Upper lobe of left lung (tissue), 4 donors: ENCODE data around the gene IRAG1.
A peak's percentile ranks its signal among the peaks of the same experiment; 100 is the strongest.

Source experiments
- CTCF ChIP-seq, 6 experiments: fragments of 450-650 bp in 4 of 6; fragments of 200-600 bp in 2 of 6; sonication (generic) in 2 of 6; IDR thresholded peaks; one replicate each; pipeline ENCODE4 v1.5.1; 2016 to 2019; ENCODE audit warnings: antibody characterized with exemption in 6 of 6
- EP300 ChIP-seq, 4 donors: sonication (generic); formaldehyde crosslinking; IDR thresholded peaks; one replicate each; pipeline ENCODE4 v1.5.1; 2017; ENCODE audit warnings: antibody characterized with exemption in 4 of 4, control low read depth in 2 of 4
- POLR2A ChIP-seq, 4 donors: fragments of 450-650 bp; IDR thresholded peaks; one replicate each; pipeline ENCODE4 v1.5.1; 2016 to 2017; ENCODE audit warnings: antibody characterized with exemption in 4 of 4, mild to moderate bottlenecking in 2 of 4
- POLR2AphosphoS5 ChIP-seq, 2 donors: sonication (generic); formaldehyde crosslinking; IDR thresholded peaks; one replicate each; pipeline ENCODE4 v1.5.1; 2017; ENCODE audit warnings: antibody characterized with exemption in 2 of 2

DNA sequence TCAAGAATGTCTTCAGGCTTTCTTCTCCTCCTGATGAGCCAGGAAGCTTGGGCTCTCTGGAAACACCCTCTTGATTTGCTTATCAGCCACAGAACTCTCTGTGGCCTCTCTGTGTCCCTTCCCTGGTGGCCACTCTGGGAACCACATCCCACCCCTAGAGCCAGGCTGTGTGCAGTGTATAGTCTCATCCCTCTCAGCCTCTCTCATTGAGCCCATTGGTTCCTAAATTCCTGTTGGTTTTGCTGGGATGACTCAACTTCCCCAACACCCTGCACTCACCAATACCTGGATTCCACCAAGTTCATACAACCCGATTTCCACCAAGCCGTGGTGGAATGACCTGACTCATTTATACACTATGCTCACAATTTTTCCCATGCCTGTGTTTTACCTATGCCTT, 5.2 kb downstream of the IRAG1 start:
- TF ChIP-seq CTCF (IDR thresholded peaks at IDR 0.05) (peak in 1 of 6 experiments; percentile 26), POLR2A (IDR thresholded peaks at IDR 0.05) (no peak), POLR2AphosphoS5 (IDR thresholded peaks at IDR 0.05) (no peak), EP300 (IDR thresholded peaks at IDR 0.05) (no peak)
